ENCODE data around the gene HOXB5.

DNA sequence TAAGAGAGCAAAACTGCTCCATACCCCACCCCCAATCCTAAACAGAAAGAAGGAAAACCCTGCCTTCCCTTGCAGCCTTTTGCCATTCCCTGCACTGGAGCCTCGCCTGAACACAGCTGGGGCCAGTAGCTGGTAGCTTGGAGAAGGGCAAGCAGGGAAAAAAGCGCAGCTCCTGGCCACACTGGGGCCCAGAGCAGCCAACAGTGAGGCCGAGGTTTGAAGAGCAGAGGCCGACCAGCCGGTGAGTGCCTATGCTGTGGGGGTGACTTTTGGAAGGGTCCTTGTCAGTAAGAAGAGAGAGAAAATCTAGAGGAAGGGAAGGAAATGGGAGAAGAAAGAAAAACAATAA, 35.8 kb upstream of the HOXB5 start:
- TF ChIP-seq, protein P1, sequence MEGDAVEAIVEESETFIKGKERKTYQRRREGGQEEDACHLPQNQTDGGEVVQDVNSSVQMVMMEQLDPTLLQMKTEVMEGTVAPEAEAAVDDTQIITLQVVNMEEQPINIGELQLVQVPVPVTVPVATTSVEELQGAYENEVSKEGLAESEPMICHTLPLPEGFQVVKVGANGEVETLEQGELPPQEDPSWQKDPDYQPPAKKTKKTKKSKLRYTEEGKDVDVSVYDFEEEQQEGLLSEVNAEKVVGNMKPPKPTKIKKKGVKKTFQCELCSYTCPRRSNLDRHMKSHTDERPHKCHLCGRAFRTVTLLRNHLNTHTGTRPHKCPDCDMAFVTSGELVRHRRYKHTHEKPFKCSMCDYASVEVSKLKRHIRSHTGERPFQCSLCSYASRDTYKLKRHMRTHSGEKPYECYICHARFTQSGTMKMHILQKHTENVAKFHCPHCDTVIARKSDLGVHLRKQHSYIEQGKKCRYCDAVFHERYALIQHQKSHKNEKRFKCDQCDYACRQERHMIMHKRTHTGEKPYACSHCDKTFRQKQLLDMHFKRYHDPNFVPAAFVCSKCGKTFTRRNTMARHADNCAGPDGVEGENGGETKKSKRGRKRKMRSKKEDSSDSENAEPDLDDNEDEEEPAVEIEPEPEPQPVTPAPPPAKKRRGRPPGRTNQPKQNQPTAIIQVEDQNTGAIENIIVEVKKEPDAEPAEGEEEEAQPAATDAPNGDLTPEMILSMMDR (IDR thresholded peaks at IDR 0.05) = no peak
- TF ChIP-seq POLR2A (IDR thresholded peaks at IDR 0.05) = no peak

Data from testis (tissue), 2 donors.